HG02973 (cell line): ENCODE data around the gene RAD51B.
"Not testable (repeated sequence)": the region's sequence is repeated elsewhere in the genome, so short reads cannot be mapped to it uniquely, and the experiment has no call there.

Experiments
- ATAC-seq: cut with Tn5 transposase; IDR thresholded peaks from one replicate; pipeline ENCODE4 v1.9.1; 2021; ENCODE audit warnings: moderate library complexity; ENCODE audit not compliant: unreplicated experiment

Gene RAD51B

GRCh38 chr14:68414121-68414520 is 594.5 kb downstream of the RAD51B start:
- no peak for ATAC-seq

- no peak for ATAC-seq
Measured at GRCh38 chr14:68416171-68416570, 596.6 kb downstream of the RAD51B start.

DNA sequence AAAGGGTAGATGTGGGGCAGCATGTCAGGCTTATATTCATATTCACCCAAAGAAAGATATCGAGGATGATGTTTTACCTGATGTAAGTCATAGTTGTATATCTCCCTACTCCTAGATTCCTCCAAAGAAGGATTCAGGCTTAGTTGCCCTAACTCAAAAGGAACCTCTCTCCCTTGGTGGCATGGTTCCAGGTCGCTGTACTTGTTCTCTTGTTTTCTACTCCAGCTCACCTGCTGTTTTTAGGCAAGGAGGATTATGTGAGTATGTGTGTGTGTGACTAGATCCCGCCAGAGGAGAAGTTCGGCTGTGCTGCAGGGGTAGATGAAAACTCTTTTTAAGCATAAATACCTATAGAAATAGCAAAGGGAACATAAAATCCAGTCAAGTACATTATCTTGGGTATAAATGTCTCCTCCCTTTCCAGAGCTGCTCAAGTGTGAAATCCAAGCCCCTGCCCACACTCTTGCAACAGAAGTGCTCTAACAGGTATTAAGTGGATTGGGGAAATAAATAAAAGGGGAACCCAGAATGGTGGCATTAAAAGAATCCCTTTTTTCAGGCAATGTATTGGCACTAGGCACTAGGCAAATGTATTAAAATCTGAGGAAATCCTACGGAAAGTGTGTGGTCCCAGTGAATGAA is 597.6 kb downstream of the RAD51B start:
- ATAC-seq = no peak

DNA sequence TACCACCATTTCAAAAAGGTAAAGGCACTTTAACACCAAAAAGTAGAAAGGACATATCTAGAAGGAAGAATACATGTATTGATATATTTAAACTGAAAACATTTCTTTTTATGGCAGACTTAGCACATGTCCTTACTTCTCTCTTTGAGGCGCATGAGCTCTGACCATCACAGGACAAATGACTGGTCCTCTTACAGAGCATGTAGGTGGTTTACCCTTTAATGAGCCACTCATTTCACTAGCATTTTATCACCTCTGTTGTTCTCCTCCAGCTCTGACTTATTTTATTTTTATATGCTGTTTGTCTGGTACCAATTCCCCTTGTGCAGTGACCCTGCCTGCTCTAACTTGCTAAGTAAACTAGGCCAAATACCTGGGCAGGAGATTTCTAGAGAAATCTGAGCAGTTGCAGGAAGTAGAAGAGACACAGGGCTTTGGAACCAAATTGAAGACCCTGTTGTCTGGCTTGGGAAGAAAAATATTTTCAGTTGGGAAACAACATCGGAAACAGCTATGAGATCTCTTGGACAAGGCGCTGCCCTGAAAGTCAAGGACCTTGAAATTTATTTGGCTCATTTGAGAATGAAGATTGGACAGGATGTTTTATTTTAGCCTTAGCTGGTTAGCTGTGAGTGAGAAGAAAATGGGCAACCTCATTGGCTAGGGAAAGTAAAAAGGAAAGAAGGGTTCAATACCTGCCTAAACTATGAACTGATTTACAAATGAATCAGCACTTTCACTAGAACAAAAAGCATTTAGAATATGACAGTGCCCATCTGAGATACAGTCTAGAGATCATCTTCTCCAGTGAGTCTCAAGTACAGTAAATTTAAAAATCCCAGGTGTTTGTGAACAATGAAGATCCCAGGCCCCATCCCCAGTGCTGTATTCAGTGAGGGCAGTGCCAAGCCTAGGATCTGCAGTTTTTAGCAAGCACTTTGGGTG is 598.9 kb downstream of the RAD51B start:
- no peak for ATAC-seq

- ATAC-seq = no peak
Measured at GRCh38 chr14:68420350-68420749, 600.8 kb downstream of the RAD51B start.

- no peak for ATAC-seq
Measured at GRCh38 chr14:68421116-68421515, 601.5 kb downstream of the RAD51B start.

DNA sequence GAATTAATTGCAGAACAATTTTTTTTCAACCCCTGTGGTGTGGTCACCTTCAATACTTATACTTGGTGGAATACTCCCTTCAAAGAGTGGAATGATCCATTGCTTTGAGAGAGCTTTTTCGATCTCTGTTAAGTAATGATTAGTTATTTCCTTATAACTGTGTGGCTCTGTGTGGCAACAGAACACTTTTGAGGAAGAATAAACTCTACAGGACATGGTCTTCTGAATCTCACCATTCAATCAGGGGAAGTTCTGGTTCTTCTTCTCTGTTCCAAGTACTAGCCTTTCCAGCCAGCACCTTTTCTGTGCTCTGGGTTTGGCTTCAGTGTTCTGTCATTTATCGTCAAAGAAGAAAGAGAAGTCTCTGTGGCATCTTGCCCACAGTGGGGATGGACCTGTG is 604.1 kb downstream of the RAD51B start:
- ATAC-seq = no peak

DNA sequence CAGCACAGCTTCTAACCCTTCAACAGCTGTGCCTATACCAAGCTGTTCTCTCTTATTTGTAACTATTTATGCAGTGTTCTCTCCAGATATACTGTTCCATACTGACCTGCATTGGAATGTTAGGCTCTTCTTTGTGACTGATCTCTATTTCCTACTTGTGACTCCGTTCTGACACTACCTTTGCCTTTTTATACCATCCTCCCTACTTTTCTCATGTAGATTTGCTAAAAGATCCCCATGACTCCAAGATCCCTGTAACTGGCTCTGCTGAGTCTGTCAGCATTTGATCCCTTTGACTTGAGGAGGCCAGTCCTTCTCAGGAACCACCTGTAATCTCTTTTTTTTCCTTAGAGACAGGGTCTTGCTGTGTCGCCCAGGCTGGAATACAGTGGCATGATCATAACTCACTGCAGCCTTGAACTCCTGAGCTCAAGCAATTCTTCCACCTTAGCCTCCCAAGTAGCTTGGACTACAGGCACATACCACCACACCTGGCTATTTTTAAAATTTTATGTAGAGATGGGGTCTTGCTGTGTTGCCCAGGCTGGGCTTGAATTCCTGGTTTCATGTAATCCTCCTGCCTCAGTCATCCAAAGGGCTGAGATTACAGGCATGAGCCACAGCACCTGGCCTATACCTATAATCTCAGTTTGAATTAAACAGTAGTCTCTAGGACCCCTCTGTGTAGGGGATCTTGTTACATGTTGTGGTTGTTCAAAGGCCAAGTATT is 605.0 kb downstream of the RAD51B start:
- no peak for ATAC-seq

GRCh38 chr14:68426661-68427549 is 607.3 kb downstream of the RAD51B start:
- ATAC-seq = no peak

DNA sequence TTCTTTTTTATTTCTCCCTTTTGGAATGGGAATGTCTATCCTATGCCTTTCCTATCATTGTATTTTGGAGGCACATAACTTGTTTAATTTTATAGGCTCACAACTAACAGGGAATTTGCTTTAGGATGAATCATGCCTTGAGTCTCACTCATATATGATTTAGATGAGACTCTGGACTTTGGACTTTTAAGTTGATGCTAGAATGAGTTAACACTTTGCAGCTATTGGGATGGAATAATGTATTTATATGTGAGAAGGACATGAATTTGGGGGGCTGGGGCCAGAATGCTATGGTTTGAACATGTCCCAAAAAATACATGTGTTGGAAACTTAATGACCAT is 607.9 kb downstream of the RAD51B start:
- ATAC-seq = no peak

DNA sequence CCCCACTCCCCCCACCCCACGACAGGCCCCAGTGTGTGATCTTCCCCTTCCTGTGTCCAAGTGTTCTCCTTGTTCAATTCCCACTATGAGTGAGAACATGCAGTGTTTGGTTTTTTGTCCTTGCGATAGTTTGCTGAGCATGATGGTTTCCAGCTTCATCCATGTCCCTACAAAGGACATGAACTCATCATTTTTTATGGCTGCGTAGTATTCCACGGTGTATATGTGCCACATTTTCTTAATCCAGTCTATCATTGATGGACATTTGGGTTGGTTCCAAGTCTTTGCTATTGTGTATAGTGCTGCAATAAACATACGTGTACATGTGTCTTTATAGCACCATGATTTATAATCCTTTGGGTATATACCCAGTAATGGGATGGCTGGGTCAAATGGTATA is 609.3 kb downstream of the RAD51B start:
- ATAC-seq = not testable (repeated sequence)

- ATAC-seq = not testable (repeated sequence)
Measured at GRCh38 chr14:68434173-68434572, 614.6 kb downstream of the RAD51B start.

DNA sequence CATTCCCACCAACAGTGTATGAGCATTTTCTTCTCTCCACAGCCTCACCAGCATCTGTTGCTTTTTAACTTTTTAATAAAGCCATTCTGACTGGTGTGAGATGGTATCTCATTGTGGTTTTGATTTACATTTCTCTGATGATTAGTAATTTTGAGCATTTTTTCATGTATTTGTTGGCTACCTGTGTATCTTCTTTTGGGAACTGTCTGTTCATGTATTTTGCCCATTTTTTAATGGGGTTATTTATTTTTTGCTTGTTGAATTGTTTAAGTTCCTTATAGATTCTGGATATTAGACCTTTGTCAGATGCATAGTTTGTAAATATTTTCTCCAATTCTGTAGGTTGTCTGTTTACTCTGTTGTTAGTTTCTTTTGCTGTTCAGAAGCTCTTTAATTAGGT is 616.1 kb downstream of the RAD51B start:
- not testable (repeated sequence) for ATAC-seq

GRCh38 chr14:68439676-68440075 is 620.1 kb downstream of the RAD51B start:
- ATAC-seq = no peak

DNA sequence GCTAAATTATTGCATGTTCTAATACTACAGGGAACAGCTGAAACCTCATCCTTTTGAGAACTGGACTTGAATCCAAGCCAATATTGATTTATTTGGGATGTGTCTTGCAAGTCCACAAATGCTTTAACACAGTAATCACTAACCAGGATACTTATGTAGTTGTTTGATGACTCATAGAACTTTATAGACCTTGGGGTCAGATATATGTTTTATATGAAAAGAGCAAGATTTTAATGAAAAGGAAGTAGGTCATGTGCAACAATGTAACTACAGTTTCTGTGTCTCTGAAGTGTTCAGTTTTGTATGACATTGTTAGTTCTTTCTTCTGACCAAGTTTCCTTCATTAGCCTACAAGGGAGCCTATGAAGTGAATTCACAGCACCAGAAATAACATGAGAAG is 621.2 kb downstream of the RAD51B start:
- ATAC-seq = no peak

- ATAC-seq = no peak
Measured at GRCh38 chr14:68441542-68441941, 622.0 kb downstream of the RAD51B start.

DNA sequence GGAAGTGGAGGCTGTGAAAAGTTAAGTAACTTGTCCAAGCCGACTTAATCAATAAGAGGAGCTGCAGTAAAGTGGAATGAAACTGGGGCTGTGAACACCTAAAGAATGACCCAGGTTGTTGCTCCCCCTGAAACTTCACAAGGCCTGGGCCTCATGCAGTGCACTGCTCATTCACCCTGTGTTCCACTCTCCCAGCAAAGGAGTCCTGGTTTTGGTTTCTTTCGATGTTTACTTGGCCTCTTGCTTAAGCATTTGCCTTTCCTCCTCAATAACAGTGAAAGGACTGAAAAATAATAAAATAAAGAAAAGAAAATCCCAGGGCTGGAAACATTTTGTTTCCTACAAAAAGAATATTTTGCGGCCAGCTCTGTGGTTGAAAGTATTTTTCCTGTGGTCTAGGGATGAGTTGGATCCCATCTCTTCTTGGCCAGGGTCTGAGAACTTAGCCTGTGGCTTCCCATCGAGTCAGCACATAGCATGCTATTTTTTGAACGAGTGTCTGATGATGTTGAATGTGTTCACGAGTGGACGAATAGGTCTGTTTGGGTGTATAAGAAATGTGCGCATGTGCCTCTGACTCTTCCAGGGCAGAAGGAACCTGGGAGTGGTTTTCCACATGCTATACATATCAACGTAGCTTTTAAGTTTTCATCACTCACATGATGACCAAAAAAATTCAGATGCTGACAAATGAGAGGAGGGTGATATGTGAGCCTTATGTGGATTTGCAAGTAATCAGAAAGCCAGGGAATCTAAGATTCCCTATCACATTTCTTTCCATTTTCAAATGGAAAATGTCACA is 623.5 kb downstream of the RAD51B start:
- no peak for ATAC-seq

GRCh38 chr14:68444449-68445168 is 625.0 kb downstream of the RAD51B start:
- no peak for ATAC-seq
